Mesothelial cell of epicardium (in vitro differentiated cells): ENCODE measurements around the gene FOCAD. TPM values are rescaled to one million over a fixed set of nuclear protein-coding genes. Genes with fewer than 3 reads are reported as not detected.

Experiments used
- DNase-seq, 2 experiments: peaks; one replicate each; pipeline ENCODE4 v3.0.0; 2021; ENCODE audit warnings: low spot score in 2 of 2; ENCODE audit not compliant: unreplicated experiment in 2 of 2
- H3K27ac Mint-ChIP-seq: 2 replicates; pipeline ENCODE4 v1.8.0; 2021; ENCODE audit warnings: mixed read lengths
- H3K27me3 Mint-ChIP-seq: 2 replicates; pipeline ENCODE4 v1.8.0; 2021; ENCODE audit warnings: low read depth, mixed read lengths
- H3K36me3 Mint-ChIP-seq: 2 replicates; pipeline ENCODE4 v1.8.0; 2021; ENCODE audit warnings: mixed read lengths
- H3K4me1 Mint-ChIP-seq: 2 replicates; pipeline ENCODE4 v1.8.0; 2021; ENCODE audit warnings: mixed read lengths
- H3K4me3 Mint-ChIP-seq: 2 replicates; pipeline ENCODE4 v1.8.0; 2021; ENCODE audit warnings: mild to moderate bottlenecking, moderate library complexity, mixed read lengths
- H3K9me3 Mint-ChIP-seq: 2 replicates; pipeline ENCODE4 v1.8.0; 2021; ENCODE audit warnings: mixed read lengths
- CTCF ChIP-seq: fragments of 200-600 bp; sonication (generic); IDR thresholded peaks from one replicate; pipeline ENCODE4 v1.5.0; 2021; ENCODE audit warnings: antibody characterized with exemption; ENCODE audit not compliant: unreplicated experiment
- total RNA-seq: library from RNA; stranded (reverse); gene quantifications from 3 replicates; pipeline ENCODE4 v1.2.1, GENCODE V29; 2021

Gene FOCAD
- total RNA-seq, 1 donor from 2014 or later, result 78.4 TPM

- Mint-ChIP-seq H3K9me3 (no peaks in the 10 kb centered on the region), H3K27me3 (no peaks in the 10 kb centered on the region), H3K36me3 (peaks cover 29% of the 10 kb centered on the region), H3K4me1 (peaks cover 4% of the 10 kb centered on the region), H3K27ac (no peak overlapping the region), H3K4me3 (no peak overlapping the region)
- TF ChIP-seq CTCF, result no peak
- no peak for DNase-seq
These were observed 50.2 kb downstream of the FOCAD start for GRCh38 chr9:20734275-20734674.

- Mint-ChIP-seq H3K4me1 (peaks cover 2% of the 10 kb centered on the region), H3K36me3 (peaks cover 20% of the 10 kb centered on the region), H3K9me3 (no peaks in the 10 kb centered on the region), H3K4me3 (no peak overlapping the region), H3K27ac (no peak overlapping the region), H3K27me3 (no peaks in the 10 kb centered on the region)
- TF ChIP-seq CTCF, result no peak
- no peak for DNase-seq
These were observed 56.2 kb downstream of the FOCAD start for GRCh38 chr9:20740304-20740703.

- Mint-ChIP-seq H3K27me3 (no peaks in the 10 kb centered on the region), H3K4me1 (peaks cover 2% of the 10 kb centered on the region), H3K36me3 (peaks cover 20% of the 10 kb centered on the region), H3K4me3 (no peak overlapping the region), H3K9me3 (no peaks in the 10 kb centered on the region), H3K27ac (no peak overlapping the region)
- no peak for DNase-seq
- TF ChIP-seq CTCF, result no peak
These were observed 57.0 kb downstream of the FOCAD start for GRCh38 chr9:20740929-20741582.

- peaks cover 16% of the 10 kb centered on the region for H3K36me3 Mint-ChIP-seq
- no peak for DNase-seq
- no peaks in the 10 kb centered on the region for H3K27me3 Mint-ChIP-seq
- H3K4me1 Mint-ChIP-seq, result peaks cover 2% of the 10 kb centered on the region
- TF ChIP-seq CTCF, result no peak
- no peak overlapping the region for H3K27ac Mint-ChIP-seq
- H3K4me3 Mint-ChIP-seq, result no peak overlapping the region
- H3K9me3 Mint-ChIP-seq, result no peaks in the 10 kb centered on the region
These were observed 58.8 kb downstream of the FOCAD start for GRCh38 chr9:20742833-20743232.

GRCh38 chr9:20744036-20744630, 60.1 kb downstream of the FOCAD start:
- H3K9me3 Mint-ChIP-seq, result no peaks in the 10 kb centered on the region
- no peak overlapping the region for H3K27ac Mint-ChIP-seq
- H3K4me3 Mint-ChIP-seq, result no peak overlapping the region
- no peak for DNase-seq
- H3K27me3 Mint-ChIP-seq, result no peaks in the 10 kb centered on the region
- no peak for TF ChIP-seq CTCF
- H3K4me1 Mint-ChIP-seq, result peaks cover 8% of the 10 kb centered on the region
- H3K36me3 Mint-ChIP-seq, result peaks cover 9% of the 10 kb centered on the region
